DND-41 (cell line): ENCODE data around the gene PNLIPRP3.

ENCODE experiments used
- EZH2 ChIP-seq: IDR thresholded peaks from 3 replicates; pipeline ENCODE4 v1.6.1; 2012; ENCODE audit warnings: borderline replicate concordance, low read depth, mild to moderate bottlenecking, moderate library complexity, low read length, inconsistent platforms; ENCODE audit not compliant: severe bottlenecking
- TF ChIP-seq, protein P1 (sequence below): IDR thresholded peaks from 2 replicates; pipeline ENCODE4 v1.5.1; 2012; ENCODE audit warnings: borderline replicate concordance, low read length, moderate library complexity, mild to moderate bottlenecking; ENCODE audit not compliant: poor library complexity, severe bottlenecking; ENCODE audit errors: extremely low read depth

DNA sequence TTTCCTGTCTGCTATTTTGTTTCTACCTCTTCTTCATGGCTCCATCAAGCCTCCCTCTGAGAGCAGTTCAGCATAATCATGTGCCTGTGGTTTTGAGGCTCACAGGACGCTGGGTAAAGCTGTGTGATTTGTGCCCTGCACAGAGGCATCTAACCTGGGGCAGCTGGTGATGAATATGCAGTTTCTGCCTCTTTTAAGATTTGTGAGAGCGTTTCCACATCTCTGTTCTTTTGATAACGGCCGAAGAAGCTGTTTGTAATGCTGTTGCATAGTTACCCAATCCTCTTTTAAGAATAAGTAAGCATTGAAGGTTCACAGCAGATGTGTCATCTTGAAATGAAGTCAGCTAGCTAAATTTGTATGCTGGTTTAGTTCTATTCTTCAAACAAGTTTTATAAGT lies 45.2 kb downstream of the PNLIPRP3 start:
- TF ChIP-seq, protein P1, sequence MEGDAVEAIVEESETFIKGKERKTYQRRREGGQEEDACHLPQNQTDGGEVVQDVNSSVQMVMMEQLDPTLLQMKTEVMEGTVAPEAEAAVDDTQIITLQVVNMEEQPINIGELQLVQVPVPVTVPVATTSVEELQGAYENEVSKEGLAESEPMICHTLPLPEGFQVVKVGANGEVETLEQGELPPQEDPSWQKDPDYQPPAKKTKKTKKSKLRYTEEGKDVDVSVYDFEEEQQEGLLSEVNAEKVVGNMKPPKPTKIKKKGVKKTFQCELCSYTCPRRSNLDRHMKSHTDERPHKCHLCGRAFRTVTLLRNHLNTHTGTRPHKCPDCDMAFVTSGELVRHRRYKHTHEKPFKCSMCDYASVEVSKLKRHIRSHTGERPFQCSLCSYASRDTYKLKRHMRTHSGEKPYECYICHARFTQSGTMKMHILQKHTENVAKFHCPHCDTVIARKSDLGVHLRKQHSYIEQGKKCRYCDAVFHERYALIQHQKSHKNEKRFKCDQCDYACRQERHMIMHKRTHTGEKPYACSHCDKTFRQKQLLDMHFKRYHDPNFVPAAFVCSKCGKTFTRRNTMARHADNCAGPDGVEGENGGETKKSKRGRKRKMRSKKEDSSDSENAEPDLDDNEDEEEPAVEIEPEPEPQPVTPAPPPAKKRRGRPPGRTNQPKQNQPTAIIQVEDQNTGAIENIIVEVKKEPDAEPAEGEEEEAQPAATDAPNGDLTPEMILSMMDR = no peak
- TF ChIP-seq EZH2 = no peak
